GM18508 (cell line): ENCODE measurements around the gene PPP1R1C.
"Not testable (repeated sequence)": the region's sequence is repeated elsewhere in the genome, so short reads cannot be mapped to it uniquely, and the experiment has no call there.

Source experiments
- ATAC-seq: cut with Tn5 transposase; IDR thresholded peaks from one replicate; pipeline ENCODE4 v1.9.1; 2021; ENCODE audit warnings: moderate number of reproducible peaks; ENCODE audit not compliant: insufficient read depth, unreplicated experiment

Gene PPP1R1C

GRCh38 chr2:181985632-181986205 is at the start of gene PPP1R1C:
TSS of gene PPP1R1C (plus strand) at chr2:181985853. CDS start at chr2:181986111, 258 bp downstream.
- ATAC-seq = no peak

DNA sequence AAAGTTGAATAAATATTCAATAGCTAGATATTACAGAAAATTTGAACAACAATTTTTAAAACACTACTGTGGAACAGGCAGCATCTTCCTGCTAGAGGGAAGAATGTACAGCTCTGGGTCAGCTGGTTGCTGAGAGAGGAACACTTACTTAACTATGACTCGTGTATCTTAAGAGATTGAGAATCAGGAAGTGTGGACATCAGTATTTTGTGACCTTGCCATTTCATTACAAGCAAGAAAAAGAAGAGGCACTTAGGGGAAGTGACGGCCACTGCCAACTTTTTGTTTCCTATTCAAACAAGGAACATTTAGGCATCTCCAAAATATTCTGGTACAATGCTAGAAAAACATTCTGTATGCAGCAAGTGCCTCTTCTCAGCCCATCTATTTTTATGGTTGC is 48.2 kb upstream of the PPP1R1C start:
- ATAC-seq = no peak

GRCh38 chr2:181943411-181944124 is 42.1 kb upstream of the PPP1R1C start:
- ATAC-seq = no peak

DNA sequence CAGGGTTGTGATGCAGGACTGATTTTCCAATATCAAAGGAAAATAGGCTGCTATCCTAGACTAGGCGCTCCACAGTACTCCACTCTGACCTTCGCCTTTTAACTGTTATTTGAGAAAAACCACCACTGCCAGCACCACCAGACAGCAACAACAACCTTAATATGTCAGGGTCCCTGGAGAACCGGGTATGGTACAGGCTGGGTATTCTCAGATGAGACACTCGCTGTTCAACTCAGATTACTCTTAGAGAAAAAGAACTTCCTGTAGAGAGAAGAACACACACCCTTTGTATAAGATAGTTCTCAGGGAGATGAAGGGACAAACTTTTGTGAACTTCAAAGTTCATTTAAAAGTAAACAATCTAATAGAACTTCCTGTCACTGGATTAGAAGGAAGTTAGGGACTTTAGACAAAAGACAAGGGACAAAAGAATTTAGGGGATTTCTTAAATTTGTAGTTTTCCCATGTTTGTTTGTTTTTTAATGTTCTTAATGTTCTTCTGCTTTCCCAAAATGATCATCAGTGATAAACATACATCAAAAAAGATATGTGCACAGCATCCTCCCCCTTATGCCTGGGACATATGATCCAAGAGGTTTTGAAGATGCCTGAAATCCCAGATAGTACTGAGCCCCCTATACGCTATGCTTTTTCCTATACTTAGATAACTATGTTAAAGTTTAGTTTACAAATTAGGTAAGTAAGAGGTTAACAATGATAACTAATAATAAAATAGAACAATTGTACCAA is 41.3 kb upstream of the PPP1R1C start:
- no peak for ATAC-seq

GRCh38 chr2:181944914-181945291 is 40.8 kb upstream of the PPP1R1C start:
- no peak for ATAC-seq

- ATAC-seq = no peak
These were observed 39.1 kb upstream of the PPP1R1C start for GRCh38 chr2:181946444-181947127.

DNA sequence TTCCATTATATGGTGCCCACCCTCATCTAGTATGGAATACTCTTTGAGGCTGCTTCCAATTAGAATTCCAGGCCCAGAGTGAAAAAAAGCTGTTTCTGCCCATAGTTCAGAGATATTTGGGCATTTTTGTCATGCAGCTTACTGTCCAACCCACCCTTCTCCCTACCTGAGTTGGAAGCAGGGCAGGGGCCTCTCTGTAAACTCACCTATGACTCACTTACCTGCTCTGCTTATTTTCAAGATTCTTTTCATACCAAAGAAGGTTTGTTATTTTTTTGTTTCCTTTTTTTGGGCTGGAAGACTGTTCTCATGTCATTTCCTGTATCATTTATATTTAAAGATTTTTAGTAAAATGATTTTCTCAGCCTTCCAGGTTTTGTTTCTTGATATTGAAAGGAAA is 38.4 kb upstream of the PPP1R1C start:
- no peak for ATAC-seq

DNA sequence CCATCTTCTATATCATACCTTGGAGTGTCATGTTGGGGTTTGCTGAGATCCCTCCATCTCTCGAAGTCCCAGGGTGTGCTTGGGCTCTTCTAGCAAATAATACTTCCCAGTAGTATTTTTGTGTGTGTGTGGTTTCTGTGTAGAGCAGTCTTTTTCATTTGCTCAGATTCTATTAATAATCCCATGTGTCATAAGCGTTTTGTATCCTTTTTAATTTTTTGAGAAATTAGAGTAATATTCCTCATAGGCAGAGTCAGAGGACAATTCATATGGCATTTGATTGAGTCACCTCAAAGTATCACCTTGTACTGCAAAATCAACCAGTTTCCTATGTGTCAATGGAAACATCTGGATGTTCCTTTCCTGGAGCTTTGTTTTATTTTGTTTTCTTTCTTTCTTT is 37.4 kb upstream of the PPP1R1C start:
- ATAC-seq = no peak

GRCh38 chr2:181949047-181949446 is 36.6 kb upstream of the PPP1R1C start:
- ATAC-seq = no peak

- ATAC-seq = no peak
These were observed 33.0 kb upstream of the PPP1R1C start for GRCh38 chr2:181952404-181953226.

GRCh38 chr2:181953881-181954537 is 31.6 kb upstream of the PPP1R1C start:
- no peak for ATAC-seq

- ATAC-seq = no peak
These were observed 31.1 kb upstream of the PPP1R1C start for GRCh38 chr2:181954538-181954883.

DNA sequence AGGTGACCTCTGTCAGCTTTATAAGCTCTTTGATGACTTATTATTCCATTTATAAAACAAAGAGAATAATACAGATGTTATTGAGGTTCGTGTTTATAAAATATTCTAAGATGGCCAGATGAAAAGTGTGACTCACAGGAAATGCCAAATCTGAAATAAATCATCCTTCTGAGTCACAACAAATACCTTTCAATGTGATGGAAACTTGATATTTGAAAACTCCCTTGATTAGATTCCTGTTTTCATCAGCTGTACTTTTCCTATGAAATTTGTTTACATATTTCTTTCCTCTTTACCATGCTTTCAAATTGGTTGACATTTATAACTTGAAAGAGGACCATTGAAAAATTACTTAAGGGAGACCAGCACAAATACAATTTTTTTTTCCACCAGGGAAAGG is 30.6 kb upstream of the PPP1R1C start:
- no peak for ATAC-seq

DNA sequence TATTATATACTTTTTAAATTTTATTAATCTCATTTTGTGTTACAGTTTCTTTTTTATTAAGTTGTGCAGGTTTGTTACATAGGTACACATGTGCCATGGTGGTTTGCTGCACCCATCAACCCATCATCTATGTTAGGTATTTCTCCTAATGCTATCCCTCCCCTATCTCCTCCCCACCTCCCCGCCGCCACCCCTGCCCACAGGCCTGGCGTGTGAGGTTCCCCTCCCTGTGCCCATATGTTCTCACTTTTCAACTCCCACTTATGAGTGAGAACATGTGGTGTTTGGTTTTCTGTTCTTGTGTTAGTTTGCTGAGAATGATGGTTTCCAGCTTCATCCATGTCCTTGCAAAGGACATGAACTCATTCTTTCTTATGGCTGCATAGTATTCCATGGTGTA is 29.8 kb upstream of the PPP1R1C start:
- ATAC-seq = not testable (repeated sequence)

DNA sequence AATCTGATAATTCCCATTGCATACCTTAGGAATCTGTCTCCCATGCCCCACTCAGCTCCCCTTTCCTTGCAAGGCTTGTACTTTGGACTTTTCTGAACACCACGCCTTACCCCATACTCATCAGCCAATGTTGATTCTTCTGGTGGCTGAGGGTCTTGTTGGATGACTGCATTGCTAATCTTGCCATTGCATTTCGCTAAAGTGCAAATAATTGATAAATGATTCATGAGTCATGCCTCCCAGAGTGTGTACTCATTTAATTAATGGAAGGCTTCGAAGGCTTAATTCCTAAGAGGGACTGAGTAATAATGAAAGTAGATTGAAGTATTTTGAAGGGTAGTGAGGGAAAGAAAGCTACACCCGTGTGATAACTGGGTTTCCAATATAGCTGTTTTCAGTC is 28.0 kb upstream of the PPP1R1C start:
- ATAC-seq = no peak

GRCh38 chr2:181958726-181959125 is 26.9 kb upstream of the PPP1R1C start:
- no peak for ATAC-seq

DNA sequence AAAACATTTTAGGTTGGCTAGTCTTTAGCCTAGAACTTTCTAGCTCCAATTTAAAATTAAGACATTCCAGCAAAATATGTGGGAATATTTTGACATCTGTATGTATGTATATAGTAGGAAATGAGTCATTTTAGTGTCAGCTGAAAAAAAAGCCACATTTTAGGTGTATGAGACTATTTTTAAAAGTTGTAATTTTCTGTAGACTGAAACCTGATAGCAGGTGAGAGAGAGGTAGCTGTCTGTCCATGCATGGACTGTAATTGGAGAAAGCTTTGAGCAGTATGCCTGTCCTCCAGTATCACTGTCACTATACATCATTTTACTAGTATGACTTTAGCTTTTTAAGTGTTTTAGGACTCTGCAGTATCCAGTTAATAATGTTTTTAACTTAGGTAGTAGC is 26.1 kb upstream of the PPP1R1C start:
- ATAC-seq = no peak

GRCh38 chr2:181961167-181961566 is 24.5 kb upstream of the PPP1R1C start:
- not testable (repeated sequence) for ATAC-seq

GRCh38 chr2:181962142-181962541 is 23.5 kb upstream of the PPP1R1C start:
- ATAC-seq = no peak
